Measurements from ENCODE around the gene DHRSX.

DNA sequence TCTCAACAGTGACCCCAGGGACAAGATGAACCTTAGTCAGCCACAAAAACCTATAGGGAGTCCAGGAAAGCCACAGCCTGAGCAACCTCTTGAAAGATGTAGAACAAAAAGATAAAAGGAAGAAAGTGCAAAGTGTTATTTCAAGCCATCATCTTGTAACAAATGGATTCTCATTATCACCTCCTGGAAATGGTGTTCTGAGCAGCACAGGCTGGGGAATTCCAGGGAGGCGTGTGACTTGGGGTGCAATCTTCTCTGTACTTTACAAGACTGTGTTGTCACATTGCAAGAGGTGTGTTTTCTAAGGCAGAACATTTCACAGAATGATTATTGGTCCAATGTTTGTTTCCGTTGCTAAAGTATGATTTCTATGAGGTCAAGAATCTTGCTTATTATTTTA, 214.0 kb downstream of the DHRSX start:
- TF ChIP-seq, protein P1, sequence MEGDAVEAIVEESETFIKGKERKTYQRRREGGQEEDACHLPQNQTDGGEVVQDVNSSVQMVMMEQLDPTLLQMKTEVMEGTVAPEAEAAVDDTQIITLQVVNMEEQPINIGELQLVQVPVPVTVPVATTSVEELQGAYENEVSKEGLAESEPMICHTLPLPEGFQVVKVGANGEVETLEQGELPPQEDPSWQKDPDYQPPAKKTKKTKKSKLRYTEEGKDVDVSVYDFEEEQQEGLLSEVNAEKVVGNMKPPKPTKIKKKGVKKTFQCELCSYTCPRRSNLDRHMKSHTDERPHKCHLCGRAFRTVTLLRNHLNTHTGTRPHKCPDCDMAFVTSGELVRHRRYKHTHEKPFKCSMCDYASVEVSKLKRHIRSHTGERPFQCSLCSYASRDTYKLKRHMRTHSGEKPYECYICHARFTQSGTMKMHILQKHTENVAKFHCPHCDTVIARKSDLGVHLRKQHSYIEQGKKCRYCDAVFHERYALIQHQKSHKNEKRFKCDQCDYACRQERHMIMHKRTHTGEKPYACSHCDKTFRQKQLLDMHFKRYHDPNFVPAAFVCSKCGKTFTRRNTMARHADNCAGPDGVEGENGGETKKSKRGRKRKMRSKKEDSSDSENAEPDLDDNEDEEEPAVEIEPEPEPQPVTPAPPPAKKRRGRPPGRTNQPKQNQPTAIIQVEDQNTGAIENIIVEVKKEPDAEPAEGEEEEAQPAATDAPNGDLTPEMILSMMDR (IDR thresholded peaks at IDR 0.05; ENCODE audit: low read depth, low read length), result no peak
- TF ChIP-seq POLR2A (IDR thresholded peaks at IDR 0.05; ENCODE audit: extremely low read depth, insufficient read length), result no peak
- TF ChIP-seq MYC (IDR thresholded peaks at IDR 0.05; ENCODE audit: low read depth, low read length), result no peak
- TF ChIP-seq, protein P2, sequence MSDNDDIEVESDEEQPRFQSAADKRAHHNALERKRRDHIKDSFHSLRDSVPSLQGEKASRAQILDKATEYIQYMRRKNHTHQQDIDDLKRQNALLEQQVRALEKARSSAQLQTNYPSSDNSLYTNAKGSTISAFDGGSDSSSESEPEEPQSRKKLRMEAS (IDR thresholded peaks at IDR 0.05; ENCODE audit: low read depth, low read length), result no peak

All from NB4 (cell line).